Measurements from ENCODE around the gene PTPRG.

The PTPRG gene

GRCh38 chr3:62172199-62172598, 610.8 kb downstream of the PTPRG start:
- no peak for DNase-seq

GRCh38 chr3:62173939-62174515, 612.7 kb downstream of the PTPRG start:
- DNase-seq = no peak

DNA sequence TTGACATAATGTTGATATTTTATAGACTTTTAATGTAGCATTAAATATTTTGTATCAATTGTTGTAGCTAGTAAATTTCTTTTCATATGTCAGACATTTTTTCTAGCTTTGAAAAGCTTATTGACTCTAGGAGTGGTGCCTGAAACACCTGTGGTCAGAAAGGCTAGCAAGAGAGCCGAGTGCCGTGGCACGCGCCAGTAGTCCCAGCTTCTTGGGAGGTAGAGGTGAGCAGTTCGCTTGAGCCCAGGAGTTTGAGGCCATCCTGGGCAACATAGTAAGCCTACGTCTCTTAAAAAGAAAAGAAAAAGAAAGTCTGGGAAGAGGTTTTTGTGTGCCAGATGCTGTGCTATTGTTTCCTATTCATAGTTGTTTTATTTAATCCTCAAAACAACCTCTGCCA, 613.8 kb downstream of the PTPRG start:
- no peak for DNase-seq

DNA sequence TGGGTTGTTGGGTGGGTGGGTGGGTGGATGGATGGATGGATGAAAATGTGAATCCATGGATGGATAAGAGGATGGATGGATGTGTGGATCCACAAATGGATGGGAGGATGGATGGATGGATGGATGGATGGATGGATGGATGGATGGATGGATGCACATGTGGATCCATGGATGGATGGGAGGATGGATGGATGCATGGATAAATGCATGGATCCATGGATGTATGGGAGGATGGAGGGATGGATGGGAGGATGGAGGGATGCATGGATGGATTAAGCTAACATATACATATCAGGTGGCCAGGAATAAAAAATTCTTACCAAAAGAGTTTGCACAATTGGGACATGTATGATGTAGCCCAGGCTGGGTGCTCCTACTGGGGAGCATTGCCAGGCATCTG, 616.7 kb downstream of the PTPRG start:
- no peak for DNase-seq

DNA sequence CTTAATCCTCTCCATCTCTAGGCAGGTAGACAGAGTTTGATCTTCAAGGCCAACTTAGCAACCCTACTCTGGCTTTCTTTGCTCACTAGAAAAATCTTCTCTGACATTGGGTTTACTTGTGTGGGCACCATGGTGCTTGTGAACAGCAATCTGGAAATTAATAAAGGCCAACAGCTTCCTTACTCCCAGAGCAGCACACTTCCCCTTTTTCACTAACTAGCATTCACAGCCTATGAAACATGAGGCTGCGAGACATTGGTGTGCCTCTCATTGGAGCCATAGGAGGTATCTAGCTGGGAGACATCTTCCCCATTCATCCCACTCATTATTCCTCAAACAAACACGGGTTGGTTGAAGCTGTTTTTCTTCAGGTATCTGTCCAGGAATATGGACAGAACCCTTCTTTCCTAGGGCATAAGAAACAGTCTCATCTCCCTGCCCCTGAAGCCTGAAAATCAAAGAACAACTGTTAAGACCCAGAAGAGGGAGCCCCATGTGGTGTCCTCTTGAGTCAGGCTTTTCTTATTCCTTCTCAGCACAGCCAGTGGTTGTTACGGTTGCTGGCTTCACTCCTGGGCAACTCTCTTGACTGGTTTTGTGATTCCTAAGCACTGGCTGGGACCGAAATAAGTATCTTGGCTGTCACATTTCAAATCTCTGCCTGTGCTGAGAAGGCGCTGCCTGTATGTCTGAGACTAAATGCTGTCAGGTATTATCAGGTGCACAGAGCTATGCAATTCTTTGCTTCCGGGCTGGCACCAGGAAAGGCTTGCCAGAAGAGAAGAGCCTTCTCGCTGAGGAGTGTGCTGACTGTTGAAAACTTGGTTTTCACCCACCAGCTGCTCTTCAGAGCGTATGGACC, 617.6 kb downstream of the PTPRG start:
- no peak for DNase-seq

DNA sequence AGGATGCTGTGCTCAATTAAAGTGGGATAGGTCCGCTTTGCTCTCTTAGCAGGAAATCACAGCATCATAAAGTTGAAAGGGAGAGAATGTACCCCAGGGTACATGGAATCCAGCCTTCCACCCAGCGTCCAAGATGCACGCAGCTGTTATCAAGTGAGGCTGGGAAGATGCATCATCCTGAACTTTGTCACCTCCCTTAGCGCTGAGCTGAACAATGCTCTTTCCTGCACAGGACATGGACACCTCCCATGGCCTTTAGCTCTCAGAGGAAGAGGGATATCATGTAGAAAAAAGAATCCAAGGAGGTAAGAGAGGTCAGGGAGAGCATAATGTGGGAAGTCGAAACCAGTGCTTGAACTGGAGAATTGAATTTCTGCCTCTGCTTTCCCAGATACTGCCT, 619.1 kb downstream of the PTPRG start:
- DNase-seq = no peak

DNA sequence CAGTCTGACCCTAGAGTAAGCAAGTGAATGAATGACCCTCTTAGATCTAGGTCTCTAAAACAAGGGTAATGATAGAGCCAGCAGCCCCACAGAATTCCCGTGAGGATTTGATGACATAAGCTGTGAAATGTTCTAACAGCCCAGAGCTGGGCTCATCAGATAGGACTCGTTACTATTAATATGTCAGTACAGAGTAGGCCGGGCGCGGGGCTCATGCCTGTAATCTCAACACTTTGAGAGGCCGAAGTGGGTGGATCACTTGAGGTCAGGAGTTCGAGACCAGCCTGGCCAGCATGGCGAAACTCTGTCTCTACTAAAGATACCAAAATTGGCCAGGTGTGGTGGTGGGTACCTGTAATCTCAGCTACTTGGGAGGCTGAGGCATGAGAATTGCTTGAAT, 621.7 kb downstream of the PTPRG start:
- DNase-seq = no peak

DNA sequence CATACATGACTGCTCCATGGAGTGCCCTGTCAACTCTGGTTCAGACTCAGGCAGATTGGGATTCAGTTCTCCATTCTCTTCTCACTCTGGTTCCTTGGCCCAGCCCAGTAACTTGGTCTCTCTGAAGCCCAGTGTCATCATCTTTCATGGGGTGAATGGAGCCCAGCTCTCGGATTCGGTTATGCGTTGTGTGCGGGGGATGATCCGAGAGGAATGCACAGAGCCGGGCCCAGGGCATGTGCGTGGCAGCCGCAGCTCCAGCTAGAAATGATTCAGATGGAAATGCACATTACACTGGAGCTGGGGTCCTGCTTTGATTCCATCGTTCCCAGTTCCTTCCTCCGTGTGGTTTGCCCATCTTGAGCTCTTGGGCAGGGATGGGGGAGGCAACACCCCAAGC, 622.6 kb downstream of the PTPRG start:
- no peak for DNase-seq

DNA sequence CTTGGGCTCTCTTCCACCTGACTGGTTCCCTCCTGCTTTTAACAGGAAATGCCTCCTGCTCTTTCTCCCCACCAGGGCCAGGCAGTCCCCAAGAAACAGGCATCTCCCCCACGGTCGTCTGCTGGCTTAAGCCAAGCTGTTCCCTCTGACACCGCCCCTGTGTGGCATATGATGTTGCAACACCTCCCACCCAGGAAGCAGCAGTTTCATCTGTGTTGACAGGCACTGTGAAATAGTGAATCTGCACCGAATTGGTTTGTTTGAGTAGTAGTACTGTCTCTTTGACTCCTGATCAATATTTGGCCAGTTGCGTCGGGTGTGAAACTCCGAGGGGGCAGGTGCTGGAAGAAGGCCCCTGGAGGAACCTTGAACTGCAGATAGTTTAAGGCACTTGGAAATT, 623.2 kb downstream of the PTPRG start:
- no peak for DNase-seq

GRCh38 chr3:62187022-62187431, 625.7 kb downstream of the PTPRG start:
- no peak for DNase-seq

GRCh38 chr3:62188681-62189375, 627.5 kb downstream of the PTPRG start:
- DNase-seq = peak; percentile 5 to 40 (median 16)

DNA sequence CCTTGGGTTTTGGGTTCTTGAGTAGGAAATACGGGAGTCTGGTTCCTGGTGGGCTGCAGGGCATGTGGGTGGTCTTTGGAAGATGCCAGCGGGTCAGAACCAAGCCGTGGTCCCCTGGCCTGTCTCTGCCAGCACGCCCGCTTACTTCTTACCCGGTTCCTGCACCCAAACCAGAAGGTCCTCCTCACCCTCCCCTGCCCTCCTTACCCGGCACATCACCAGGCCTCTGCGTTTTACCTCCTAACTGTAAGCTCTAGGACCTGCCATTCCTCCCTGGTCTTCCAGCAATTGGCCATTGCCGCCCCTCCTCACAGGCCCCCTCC, 628.0 kb downstream of the PTPRG start:
- DNase-seq = no peak

GRCh38 chr3:62192891-62193290, 631.5 kb downstream of the PTPRG start:
- DNase-seq = no peak

GRCh38 chr3:62193586-62194345, 632.4 kb downstream of the PTPRG start:
- no peak for DNase-seq

DNA sequence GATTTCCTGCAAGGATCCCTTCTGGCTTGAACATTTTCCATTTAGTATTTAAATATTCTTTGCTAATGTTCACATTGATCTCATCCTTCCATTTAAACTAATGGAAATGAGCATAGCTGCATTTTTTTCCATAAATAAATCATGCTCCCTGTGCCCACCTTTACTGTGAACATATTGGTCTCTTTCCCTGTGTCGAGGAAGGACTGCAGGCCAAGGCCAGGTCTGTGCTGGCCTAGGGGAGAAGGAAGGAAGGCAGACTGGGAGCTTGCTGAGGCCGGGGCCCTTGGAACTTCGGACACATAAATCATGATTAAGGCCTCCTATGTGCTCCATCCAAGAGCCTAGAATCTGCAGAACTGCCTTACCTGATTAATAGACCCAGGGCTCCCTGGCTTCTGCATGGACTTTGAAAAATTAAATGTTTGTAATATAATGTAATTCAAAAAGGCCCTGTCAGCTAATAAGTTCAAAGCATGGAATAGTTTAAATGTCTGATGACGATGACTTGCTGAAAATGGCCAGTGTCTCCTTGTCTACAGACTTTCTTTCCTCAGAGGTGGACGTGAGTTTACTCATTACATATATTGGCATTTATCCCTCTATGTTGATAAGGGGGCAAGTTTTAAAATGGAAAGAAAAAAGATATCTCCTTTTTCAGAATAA, 636.1 kb downstream of the PTPRG start:
- no peak for DNase-seq

GRCh38 chr3:62199126-62199525, 637.8 kb downstream of the PTPRG start:
- DNase-seq = no peak

DNA sequence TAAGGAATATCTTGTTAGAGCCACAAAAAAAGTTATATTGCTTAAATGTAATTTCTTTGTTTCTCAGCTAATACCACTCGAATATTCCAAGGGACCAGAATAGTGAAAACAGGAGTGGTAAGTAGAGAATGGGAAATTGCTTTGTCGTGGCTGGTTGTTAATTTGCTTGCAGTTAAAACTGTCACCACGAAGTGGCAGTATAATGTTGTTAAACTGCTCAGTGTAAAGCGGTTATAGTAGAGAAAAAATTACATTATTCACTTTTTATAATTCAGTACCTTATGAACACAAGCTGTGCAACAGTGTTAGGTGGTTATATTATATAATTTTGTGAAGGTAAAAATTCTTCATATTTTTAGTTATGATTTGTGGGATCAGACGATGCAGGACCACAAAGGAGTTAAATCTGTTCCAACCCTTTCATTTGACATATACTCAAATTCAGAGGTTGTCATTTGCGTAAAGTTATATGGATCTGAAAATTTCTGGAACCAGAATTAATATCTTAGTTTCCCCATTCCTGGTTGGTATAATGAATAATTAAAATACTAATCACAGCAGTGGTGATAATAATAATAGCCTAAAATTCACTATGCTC, 640.2 kb downstream of the PTPRG start:
- no peak for DNase-seq

- no peak for DNase-seq
Measured at GRCh38 chr3:62203152-62203551, 641.8 kb downstream of the PTPRG start.

DNA sequence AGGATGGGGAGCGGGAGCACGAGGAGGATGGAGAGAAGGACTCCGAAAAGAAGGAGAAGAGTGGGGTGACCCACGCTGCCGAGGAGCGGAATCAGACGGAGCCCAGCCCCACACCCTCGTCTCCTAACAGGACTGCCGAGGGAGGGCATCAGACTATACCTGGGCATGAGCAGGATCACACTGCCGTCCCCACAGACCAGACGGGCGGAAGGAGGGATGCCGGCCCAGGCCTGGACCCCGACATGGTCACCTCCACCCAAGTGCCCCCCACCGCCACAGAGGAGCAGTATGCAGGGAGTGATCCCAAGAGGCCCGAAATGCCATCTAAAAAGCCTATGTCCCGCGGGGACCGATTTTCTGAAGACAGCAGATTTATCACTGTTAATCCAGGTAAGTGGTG, 642.2 kb downstream of the PTPRG start:
- DNase-seq = no peak

- no peak for DNase-seq
Measured at GRCh38 chr3:62207197-62207596, 645.8 kb downstream of the PTPRG start.

GRCh38 chr3:62208385-62208784, 647.0 kb downstream of the PTPRG start:
- DNase-seq = no peak

GRCh38 chr3:62209101-62209500, 647.7 kb downstream of the PTPRG start:
- no peak for DNase-seq

DNA sequence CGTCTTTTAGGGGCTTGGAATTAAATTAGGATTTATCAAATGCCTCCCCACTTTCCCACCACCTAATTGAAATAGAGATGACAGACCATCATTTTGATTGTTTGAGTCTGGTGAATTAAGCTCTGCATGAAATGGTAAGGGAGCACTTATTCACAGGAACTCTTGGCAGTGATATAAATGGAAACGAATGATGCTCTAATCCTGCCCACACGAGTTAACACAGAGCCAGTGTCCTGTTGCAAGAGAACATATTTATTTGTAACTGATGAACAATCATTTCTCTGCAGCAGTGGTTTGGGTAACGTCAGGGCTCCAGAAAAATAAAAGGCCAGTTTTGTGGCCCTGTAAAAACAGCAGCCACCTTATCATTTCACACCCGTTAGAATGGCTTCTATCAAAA, 648.6 kb downstream of the PTPRG start:
- DNase-seq = no peak

All from activated naive CD4-positive, alpha-beta T cell (primary cell).